ENCODE data around the gene SHC2. TPM values are rescaled to one million over a fixed set of nuclear protein-coding genes. Genes with fewer than 3 reads are reported as not detected.
"Not testable (repeated sequence)": the region's sequence is repeated elsewhere in the genome, so short reads cannot be mapped to it uniquely, and the experiment has no call there.

SHC2 gene
- polyA plus RNA-seq, 4 donors: 7.6 to 18.9 (median 12.3) TPM

DNA sequence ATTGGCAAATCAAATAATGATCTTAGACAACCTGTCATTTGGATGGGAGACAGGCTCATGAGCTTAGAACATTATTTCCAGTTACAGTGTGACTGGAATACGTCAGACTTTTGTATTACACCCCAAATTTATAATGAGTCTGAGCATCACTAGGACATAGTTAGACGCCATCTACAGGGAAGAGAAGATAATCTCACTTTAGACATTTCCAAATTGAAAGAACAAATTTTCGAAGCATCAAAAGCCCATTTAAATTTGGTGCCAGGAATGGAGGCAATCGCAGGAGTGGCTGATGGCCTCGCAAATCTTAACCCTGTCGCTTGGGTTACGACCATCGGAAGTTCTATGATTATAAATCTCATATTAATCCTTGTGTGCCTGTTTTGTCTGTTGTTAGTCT lies 74.6 kb downstream of the SHC2 start:
- not testable (repeated sequence) for FAIRE-seq, DNase-seq
- H3K27me3 ChIP-seq (ENCODE audit: control insufficient read depth in 3 of 3, insufficient read depth in 3 of 3, low read length in 3 of 3): peaks cover 0 to 23% (median 6%) of the 10 kb centered on the region in 3 donors

DNA sequence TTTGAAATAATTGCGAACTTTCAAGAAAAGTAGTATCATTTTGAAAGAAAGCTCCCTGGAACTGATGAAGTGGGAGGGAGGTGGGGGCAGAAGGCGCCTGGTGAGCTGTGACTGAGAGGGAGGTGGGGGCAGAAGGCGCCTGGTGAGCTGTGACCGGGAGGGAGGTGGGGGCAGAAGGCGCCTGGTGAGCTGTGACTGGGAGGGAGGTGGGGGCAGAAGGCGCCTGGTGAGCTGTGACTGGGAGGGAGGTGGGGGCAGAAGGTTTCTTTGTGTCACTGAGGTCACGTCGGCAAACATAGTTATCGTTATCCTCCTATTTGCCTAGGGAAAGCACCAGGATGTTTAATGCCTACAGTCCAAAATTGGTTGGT lies 76.0 kb downstream of the SHC2 start:
- peaks cover 0 to 23% (median 6%) of the 10 kb centered on the region in 3 donors for H3K27me3 ChIP-seq (ENCODE audit: control insufficient read depth in 3 of 3, insufficient read depth in 3 of 3, low read length in 3 of 3)
- no peaks in the 10 kb centered on the region for H3K9me3 ChIP-seq (ENCODE audit: control insufficient read depth in 2 of 2, insufficient read depth in 1 of 2, low read depth in 1 of 2, low read length in 1 of 2)
- no peak overlapping the region for H3K4me3 ChIP-seq (ENCODE audit: low read depth in 1 of 3, low read length in 3 of 3)
- WGBS, 3 donors: 24 to 57% (median 39%) methylated on average over 8 to 9 of the region's 9 CpGs
- no peak overlapping the region for H3K27ac ChIP-seq (ENCODE audit: low read depth in 1 of 3, low read length in 2 of 3)
- DNase-seq (no peak), FAIRE-seq (no peak)
- no peaks in the 10 kb centered on the region for H3K4me1 ChIP-seq (ENCODE audit: control insufficient read depth in 3 of 3, insufficient read depth in 2 of 3, low read depth in 1 of 3, low read length in 2 of 3)
- no peaks in the 10 kb centered on the region for H3K36me3 ChIP-seq (ENCODE audit: control insufficient read depth in 3 of 3, insufficient read depth in 2 of 3, low read depth in 1 of 3, low read length in 3 of 3)

More for the DNA sequence above, 74.6 kb downstream of the SHC2 start:
- 37 to 74% (median 68%) methylated on average over 8 of the region's 8 CpGs for WGBS, 3 donors
- H3K36me3 ChIP-seq (ENCODE audit: control insufficient read depth in 3 of 3, insufficient read depth in 2 of 3, low read depth in 1 of 3, low read length in 3 of 3); H3K9me3 ChIP-seq (ENCODE audit: control insufficient read depth in 2 of 2, insufficient read depth in 1 of 2, low read depth in 1 of 2, low read length in 1 of 2); H3K27ac ChIP-seq (ENCODE audit: low read depth in 1 of 3, low read length in 2 of 3); H3K4me3 ChIP-seq (ENCODE audit: low read depth in 1 of 3, low read length in 3 of 3); H3K4me1 ChIP-seq (ENCODE audit: control insufficient read depth in 3 of 3, insufficient read depth in 2 of 3, low read depth in 1 of 3, low read length in 2 of 3): not testable (repeated sequence)

DNA sequence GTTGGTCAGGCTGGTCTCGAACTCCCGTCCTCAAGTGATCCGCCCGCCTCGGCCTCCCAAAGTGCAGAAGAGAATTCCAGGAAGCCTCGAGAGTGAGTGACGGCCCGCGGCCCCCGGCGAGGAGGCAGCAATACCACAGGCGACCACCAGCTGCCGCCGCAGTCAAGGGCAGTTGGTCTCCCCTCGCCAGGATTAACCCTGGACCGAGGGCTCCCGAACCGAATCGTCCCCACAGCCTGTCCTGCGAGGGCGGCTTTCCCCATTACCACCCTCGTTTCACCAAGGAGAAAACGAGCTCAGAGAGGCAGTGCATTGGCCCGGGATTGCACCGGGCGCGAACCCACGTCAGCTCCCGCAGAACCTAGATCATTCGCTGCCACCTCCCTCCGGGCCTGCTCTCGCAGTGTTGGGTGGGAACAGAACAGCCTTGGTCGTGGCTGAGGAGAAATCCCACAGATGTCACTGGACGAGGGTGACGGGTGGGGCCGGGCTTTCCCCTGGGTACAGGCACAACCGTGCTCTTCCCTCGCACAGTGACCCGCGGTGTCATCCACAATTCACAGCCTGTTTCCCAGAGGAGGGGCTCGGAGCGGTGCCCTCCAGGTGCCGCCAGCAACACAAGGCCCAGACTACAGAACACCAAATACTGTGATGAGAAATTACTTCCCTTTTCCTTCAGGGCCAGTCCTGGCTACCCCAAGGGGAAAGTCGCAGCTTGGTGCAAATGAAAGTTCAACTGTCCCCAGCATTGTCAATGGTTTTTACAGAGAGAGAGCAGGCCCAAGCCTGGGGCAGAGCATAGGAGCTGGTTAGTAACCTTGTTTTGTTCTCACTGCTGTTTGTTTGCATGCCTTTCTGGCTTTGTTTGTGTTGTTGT lies 76.7 kb downstream of the SHC2 start:
- peaks cover 0 to 23% (median 6%) of the 10 kb centered on the region in 3 donors for H3K27me3 ChIP-seq (ENCODE audit: control insufficient read depth in 3 of 3, insufficient read depth in 3 of 3, low read length in 3 of 3)
- FAIRE-seq (no peak), DNase-seq (no peak)
- no peaks in the 10 kb centered on the region for H3K36me3 ChIP-seq (ENCODE audit: control insufficient read depth in 3 of 3, insufficient read depth in 2 of 3, low read depth in 1 of 3, low read length in 3 of 3)
- 20 to 28% (median 28%) methylated on average over 44 of the region's 44 CpGs for WGBS, 3 donors
- H3K9me3 ChIP-seq (ENCODE audit: control insufficient read depth in 2 of 2, insufficient read depth in 1 of 2, low read depth in 1 of 2, low read length in 1 of 2): no peaks in the 10 kb centered on the region
- H3K4me3 ChIP-seq (ENCODE audit: low read depth in 1 of 3, low read length in 3 of 3): no peak overlapping the region
- H3K27ac ChIP-seq (ENCODE audit: low read depth in 1 of 3, low read length in 2 of 3): no peak overlapping the region
- no peaks in the 10 kb centered on the region for H3K4me1 ChIP-seq (ENCODE audit: control insufficient read depth in 3 of 3, insufficient read depth in 2 of 3, low read depth in 1 of 3, low read length in 2 of 3)

DNA sequence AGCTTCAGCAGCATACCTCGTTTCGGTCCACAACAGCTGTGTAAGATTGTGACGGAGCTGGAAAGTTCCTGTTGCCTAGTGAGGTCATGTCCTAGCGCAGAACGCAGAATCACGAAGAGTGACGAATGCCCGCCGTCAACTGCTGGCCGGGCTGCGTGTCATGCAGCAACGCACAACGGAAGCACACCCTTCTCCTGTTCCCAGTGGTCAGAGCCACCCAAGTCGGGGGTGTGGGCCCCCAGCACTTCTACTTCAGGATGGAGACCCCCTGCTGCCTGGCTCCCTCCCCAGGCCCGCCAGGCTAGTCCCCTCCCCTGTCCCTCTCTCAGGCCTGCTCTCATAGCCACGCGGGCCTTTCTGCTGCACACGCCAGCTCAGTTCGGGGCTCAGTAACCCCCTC lies 77.8 kb downstream of the SHC2 start:
- DNase-seq: no peak
- WGBS, 3 donors: 77 to 81% (median 79%) methylated on average over 19 of the region's 19 CpGs
- FAIRE-seq: no peak
- Histone ChIP-seq H3K4me1 (ENCODE audit: control insufficient read depth in 3 of 3, insufficient read depth in 2 of 3, low read depth in 1 of 3, low read length in 2 of 3) (no peaks in the 10 kb centered on the region), H3K4me3 (ENCODE audit: low read depth in 1 of 3, low read length in 3 of 3) (no peak overlapping the region), H3K36me3 (ENCODE audit: control insufficient read depth in 3 of 3, insufficient read depth in 2 of 3, low read depth in 1 of 3, low read length in 3 of 3) (no peaks in the 10 kb centered on the region), H3K27me3 (ENCODE audit: control insufficient read depth in 3 of 3, insufficient read depth in 3 of 3, low read length in 3 of 3) (peaks cover 0 to 23% (median 6%) of the 10 kb centered on the region in 3 donors), H3K9me3 (ENCODE audit: control insufficient read depth in 2 of 2, insufficient read depth in 1 of 2, low read depth in 1 of 2, low read length in 1 of 2) (no peaks in the 10 kb centered on the region), H3K27ac (ENCODE audit: low read depth in 1 of 3, low read length in 2 of 3) (no peak overlapping the region)

DNA sequence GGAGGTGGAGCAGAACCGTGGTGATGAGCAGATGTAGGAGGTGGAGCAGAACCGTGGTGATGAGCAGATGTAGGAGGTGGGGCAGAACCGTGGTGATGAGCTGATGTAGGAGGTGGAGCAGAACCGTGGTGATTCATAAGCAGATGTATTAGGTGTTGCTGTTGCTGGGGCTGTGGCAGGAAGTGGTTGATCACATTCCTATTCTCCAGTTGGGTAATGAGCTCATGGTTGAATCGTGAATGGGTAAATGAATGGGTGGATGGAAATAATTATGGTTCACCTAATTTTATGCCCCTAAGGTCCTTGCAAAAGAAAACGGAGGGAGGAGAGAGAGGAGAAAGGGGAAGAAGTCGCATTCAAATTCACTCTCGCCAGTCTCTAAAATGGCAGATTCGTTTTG lies 78.3 kb downstream of the SHC2 start:
- not testable (repeated sequence) for FAIRE-seq; H3K4me3 ChIP-seq (ENCODE audit: low read depth in 1 of 3, low read length in 3 of 3); H3K9me3 ChIP-seq (ENCODE audit: control insufficient read depth in 2 of 2, insufficient read depth in 1 of 2, low read depth in 1 of 2, low read length in 1 of 2); H3K4me1 ChIP-seq (ENCODE audit: control insufficient read depth in 3 of 3, insufficient read depth in 2 of 3, low read depth in 1 of 3, low read length in 2 of 3); H3K27ac ChIP-seq (ENCODE audit: low read depth in 1 of 3, low read length in 2 of 3); DNase-seq; H3K36me3 ChIP-seq (ENCODE audit: control insufficient read depth in 3 of 3, insufficient read depth in 2 of 3, low read depth in 1 of 3, low read length in 3 of 3)
- WGBS, 3 donors: 51 to 66% (median 54%) methylated on average over 7 to 8 of the region's 9 CpGs
- peaks cover 0 to 23% (median 6%) of the 10 kb centered on the region in 3 donors for H3K27me3 ChIP-seq (ENCODE audit: control insufficient read depth in 3 of 3, insufficient read depth in 3 of 3, low read length in 3 of 3)

DNA sequence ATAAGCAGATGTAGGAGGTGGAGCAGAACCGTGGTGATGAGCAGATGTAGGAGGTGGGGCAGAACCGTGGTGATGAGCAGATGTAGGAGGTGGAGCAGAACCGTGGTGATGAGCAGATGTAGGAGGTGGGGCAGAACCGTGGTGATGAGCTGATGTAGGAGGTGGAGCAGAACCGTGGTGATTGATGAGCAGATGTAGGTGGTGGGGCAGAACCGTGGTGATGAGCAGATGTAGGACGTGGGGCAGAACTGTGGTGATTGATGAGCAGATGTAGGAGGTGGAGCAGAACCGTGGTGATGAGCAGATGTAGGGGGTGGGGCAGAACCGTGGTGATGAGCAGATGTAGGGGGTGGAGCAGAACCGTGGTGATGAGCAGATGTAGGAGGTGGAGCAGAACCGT lies 78.9 kb downstream of the SHC2 start:
- H3K27ac ChIP-seq (ENCODE audit: low read depth in 1 of 3, low read length in 2 of 3); H3K36me3 ChIP-seq (ENCODE audit: control insufficient read depth in 3 of 3, insufficient read depth in 2 of 3, low read depth in 1 of 3, low read length in 3 of 3); DNase-seq; FAIRE-seq; H3K4me3 ChIP-seq (ENCODE audit: low read depth in 1 of 3, low read length in 3 of 3); H3K9me3 ChIP-seq (ENCODE audit: control insufficient read depth in 2 of 2, insufficient read depth in 1 of 2, low read depth in 1 of 2, low read length in 1 of 2); H3K4me1 ChIP-seq (ENCODE audit: control insufficient read depth in 3 of 3, insufficient read depth in 2 of 3, low read depth in 1 of 3, low read length in 2 of 3): not testable (repeated sequence)
- peaks cover 0 to 23% (median 6%) of the 10 kb centered on the region in 3 donors for H3K27me3 ChIP-seq (ENCODE audit: control insufficient read depth in 3 of 3, insufficient read depth in 3 of 3, low read length in 3 of 3)
- WGBS, 3 donors: 47 to 64% (median 49%) methylated on average over 11 of the region's 11 CpGs

DNA sequence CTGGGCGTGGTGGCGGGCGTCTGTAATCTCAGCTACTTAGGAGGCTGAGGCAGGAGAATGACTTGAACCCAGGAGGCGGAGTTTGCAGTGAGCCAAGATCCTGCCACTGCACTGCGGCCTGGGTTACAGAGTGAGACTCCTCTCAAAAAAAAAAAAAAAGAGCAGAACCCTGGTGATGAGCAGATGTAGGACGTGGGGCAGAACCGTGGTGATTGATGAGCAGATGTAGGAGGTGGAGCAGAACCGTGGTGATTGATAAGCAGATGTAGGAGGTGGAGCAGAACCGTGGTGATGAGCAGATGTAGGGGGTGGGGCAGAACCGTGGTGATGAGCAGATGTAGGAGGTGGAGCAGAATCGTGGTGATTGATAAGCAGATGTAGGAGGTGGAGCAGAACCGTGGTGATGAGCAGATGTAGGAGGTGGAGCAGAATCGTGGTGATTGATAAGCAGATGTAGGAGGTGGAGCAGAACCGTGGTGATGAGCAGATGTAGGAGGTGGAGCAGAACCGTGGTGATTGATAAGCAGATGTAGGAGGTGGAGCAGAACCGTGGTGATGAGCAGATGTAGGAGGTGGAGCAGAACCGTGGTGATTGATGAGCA lies 80.1 kb downstream of the SHC2 start:
- not testable (repeated sequence) for H3K36me3 ChIP-seq (ENCODE audit: control insufficient read depth in 3 of 3, insufficient read depth in 2 of 3, low read depth in 1 of 3, low read length in 3 of 3); FAIRE-seq; H3K27ac ChIP-seq (ENCODE audit: low read depth in 1 of 3, low read length in 2 of 3); H3K4me1 ChIP-seq (ENCODE audit: control insufficient read depth in 3 of 3, insufficient read depth in 2 of 3, low read depth in 1 of 3, low read length in 2 of 3); DNase-seq; H3K9me3 ChIP-seq (ENCODE audit: control insufficient read depth in 2 of 2, insufficient read depth in 1 of 2, low read depth in 1 of 2, low read length in 1 of 2); H3K4me3 ChIP-seq (ENCODE audit: low read depth in 1 of 3, low read length in 3 of 3)
- 63 to 65% (median 63%) methylated on average over 12 to 15 of the region's 17 CpGs for WGBS, 3 donors
- H3K27me3 ChIP-seq (ENCODE audit: control insufficient read depth in 3 of 3, insufficient read depth in 3 of 3, low read length in 3 of 3): peaks cover 0 to 23% (median 6%) of the 10 kb centered on the region in 3 donors

DNA sequence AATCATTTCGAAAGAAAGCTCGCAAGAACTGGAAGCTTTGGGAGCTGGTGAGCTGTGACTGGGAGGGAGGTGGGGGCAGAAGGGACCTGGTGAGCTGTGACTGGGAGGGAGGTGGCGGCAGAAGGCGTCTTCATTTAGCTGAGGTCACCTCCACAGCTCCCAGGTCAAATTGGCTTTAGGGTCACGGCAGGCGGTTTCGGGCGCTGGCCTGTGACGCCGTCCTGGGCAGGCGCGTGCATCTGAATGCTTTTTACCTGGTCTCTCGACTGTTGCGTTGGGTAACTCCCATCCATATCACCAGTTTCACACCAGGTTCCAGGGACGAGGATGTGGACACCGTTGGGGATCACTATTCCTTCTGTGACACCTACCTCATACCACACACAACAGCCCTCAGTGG lies 81.0 kb downstream of the SHC2 start:
- no peaks in the 10 kb centered on the region for H3K36me3 ChIP-seq (ENCODE audit: control insufficient read depth in 3 of 3, insufficient read depth in 2 of 3, low read depth in 1 of 3, low read length in 3 of 3)
- no peak overlapping the region for H3K4me3 ChIP-seq (ENCODE audit: low read depth in 1 of 3, low read length in 3 of 3)
- H3K27ac ChIP-seq (ENCODE audit: low read depth in 1 of 3, low read length in 2 of 3): no peak overlapping the region
- no peaks in the 10 kb centered on the region for H3K9me3 ChIP-seq (ENCODE audit: control insufficient read depth in 2 of 2, insufficient read depth in 1 of 2, low read depth in 1 of 2, low read length in 1 of 2)
- FAIRE-seq (no peak), DNase-seq (no peak)
- 87 to 89% (median 88%) methylated on average over 16 of the region's 16 CpGs for WGBS, 3 donors
- peaks cover 0 to 22% (median 6%) of the 10 kb centered on the region in 3 donors for H3K27me3 ChIP-seq (ENCODE audit: control insufficient read depth in 3 of 3, insufficient read depth in 3 of 3, low read length in 3 of 3)
- no peaks in the 10 kb centered on the region for H3K4me1 ChIP-seq (ENCODE audit: control insufficient read depth in 3 of 3, insufficient read depth in 2 of 3, low read depth in 1 of 3, low read length in 2 of 3)
